Retinal pigment epithelial cell (primary cell): Measurements from ENCODE around the gene CEP70.

Experiments used
- DNase-seq: peaks from one replicate; pipeline ENCODE4 v3.0.0-alpha.2; 2010; ENCODE audit warnings: low read depth
- H3K4me3 ChIP-seq: 2 replicates; pipeline ENCODE4 v1.5.1; 2011; ENCODE audit warnings: mild to moderate bottlenecking, low read length, control low read depth, moderate library complexity
- CTCF ChIP-seq: conservative IDR thresholded peaks from 2 replicates; pipeline ENCODE4 v1.5.1; 2011; ENCODE audit warnings: low read depth, low read length, control low read depth, inconsistent platforms

CEP70 gene

GRCh38 chr3:138448631-138449030, 145.4 kb downstream of the CEP70 start:
- TF ChIP-seq CTCF, result no peak
- DNase-seq, result no peak
- no peak overlapping the region for H3K4me3 ChIP-seq

- H3K4me3 ChIP-seq, result no peak overlapping the region
- DNase-seq, result no peak
- no peak for TF ChIP-seq CTCF
Observed at GRCh38 chr3:138445654-138446053, 148.4 kb downstream of the CEP70 start.

- no peak for TF ChIP-seq CTCF
- DNase-seq, result no peak
- no peak overlapping the region for H3K4me3 ChIP-seq
Observed at GRCh38 chr3:138445236-138445635, 148.8 kb downstream of the CEP70 start.
